Left lung (tissue), 10 donors: ENCODE measurements around the gene VRK1. TPM values are rescaled to one million over a fixed set of nuclear protein-coding genes. Genes with fewer than 3 reads are reported as not detected.

ENCODE experiments used
- ATAC-seq: fragments of 200-7000 bp; cut with Tn5 transposase; one replicate; pipeline ENCODE4 v1.9.1; 2020; ENCODE audit warnings: moderate library complexity
- DNase-seq, 4 donors: peaks; one replicate each; pipeline ENCODE4 v3.0.0-alpha.2; 2013 to 2020
- H3K27ac ChIP-seq, 2 donors: fragments of 200-600 bp; sonication (generic) in 1 of 2; one replicate each; pipeline versions ENCODE4 v1.5.0 to v1.8.0; 2020 to 2021
- H3K27me3 ChIP-seq, 2 donors: fragments of 200-600 bp; sonication (generic) in 1 of 2; one replicate each; pipeline versions ENCODE4 v1.5.0 to v1.8.0; 2020 to 2021
- H3K36me3 ChIP-seq, 2 donors: fragments of 200-600 bp; sonication (generic) in 1 of 2; one replicate each; pipeline versions ENCODE4 v1.5.0 to v1.8.0; 2020 to 2021
- H3K4me1 ChIP-seq, 2 donors: fragments of 200-600 bp; one replicate each; pipeline ENCODE4 v1.8.0; 2021
- H3K4me3 ChIP-seq, 2 donors: fragments of 200-600 bp; sonication (generic) in 1 of 2; one replicate each; pipeline versions ENCODE4 v1.5.0 to v1.8.0; 2020 to 2021; ENCODE audit warnings: mild to moderate bottlenecking in 1 of 2
- H3K9me3 ChIP-seq, 2 donors: fragments of 200-600 bp; sonication (generic) in 1 of 2; one replicate each; pipeline versions ENCODE4 v1.5.0 to v1.8.0; 2020 to 2021
- CTCF ChIP-seq, 2 donors: fragments of 200-600 bp; sonication (generic) in 1 of 2; IDR thresholded peaks; one replicate each; pipeline versions ENCODE4 v1.5.0 to v1.8.0; 2021; ENCODE audit warnings: antibody characterized with exemption in 2 of 2
- intact Hi-C, 2 donors: fragments of 100-400 bp; cut with DNase I; formaldehyde crosslinking; loops; one replicate each; pipeline versions ENCODE4 v1.11.2 to v1.14.2; 2022
- polyA plus RNA-seq, 6 donors: library from polyadenylated mRNA; unstranded; fragments of 120-200 nt; gene quantifications; one replicate each; pipeline ENCODE4 v1.2.1, GENCODE V29; 2013; ENCODE audit not compliant: insufficient read length in 6 of 6
- total RNA-seq, 2 donors: library from RNA; stranded (reverse); fragmentation: NEBNext Ultra II Directional; extraction: Animal tissue kit (Norgen Biotek cat#: 25700); gene quantifications; one replicate each; pipeline ENCODE4 v1.2.1, GENCODE V29; 2021
- donor health status: DM: no; HTN: yes; CAD: no.
- donor health status: DM: no; HTN: no; CAD: no.

VRK1 gene
- total and polyA plus RNA-seq, 8 donors = 9.7 to 26.1 (median 19.7) TPM

GRCh38 chr14:96903444-96904023 is 106.4 kb downstream of the VRK1 start:
- no peaks in the 10 kb centered on the region for H3K36me3 ChIP-seq
- peaks cover 0 to 3% of the 10 kb centered on the region in 2 donors for H3K9me3 ChIP-seq
- H3K4me1 ChIP-seq = peaks cover 0 to 9% of the 10 kb centered on the region in 2 donors
- no peak for ATAC-seq
- no peak overlapping the region for H3K27ac ChIP-seq
- intact Hi-C loops = no loop called here
- no peak for TF ChIP-seq CTCF (IDR thresholded peaks at IDR 0.05)
- H3K27me3 ChIP-seq = no peaks in the 10 kb centered on the region
- H3K4me3 ChIP-seq = no peak overlapping the region
- no peak for DNase-seq

- intact Hi-C loops = no loop called here
- no peak for ATAC-seq
- no peak overlapping the region for H3K4me3 ChIP-seq
Observed at GRCh38 chr14:96904201-96904600, 107.0 kb downstream of the VRK1 start.

GRCh38 chr14:96905065-96905464 is 107.9 kb downstream of the VRK1 start:
- Histone ChIP-seq H3K4me1 (peaks cover 0 to 9% of the 10 kb centered on the region in 2 donors), H3K36me3 (no peaks in the 10 kb centered on the region), H3K9me3 (peaks cover 0 to 14% of the 10 kb centered on the region in 2 donors), H3K4me3 (no peak overlapping the region), H3K27ac (peak overlapping the region in 1 of 2 donors; percentile 79), H3K27me3 (no peaks in the 10 kb centered on the region)
- no peak for TF ChIP-seq CTCF (IDR thresholded peaks at IDR 0.05)
- no peak for ATAC-seq
- intact Hi-C loops = no loop called here
- DNase-seq = no peak

More at GRCh38 chr14:96904201-96904600, 107.0 kb downstream of the VRK1 start:
- H3K4me1 ChIP-seq = peaks cover 0 to 9% of the 10 kb centered on the region in 2 donors
- DNase-seq = no peak
- H3K9me3 ChIP-seq = peaks cover 0 to 5% of the 10 kb centered on the region in 2 donors
- H3K36me3 ChIP-seq = no peaks in the 10 kb centered on the region
- H3K27me3 ChIP-seq = no peaks in the 10 kb centered on the region
- no peak overlapping the region for H3K27ac ChIP-seq
- no peak for TF ChIP-seq CTCF (IDR thresholded peaks at IDR 0.05)

GRCh38 chr14:96905825-96906224 is 108.6 kb downstream of the VRK1 start:
- intact Hi-C loops = no loop called here
- H3K27ac ChIP-seq = peak overlapping the region in 1 of 2 donors; percentile 79
- peaks cover 0 to 9% of the 10 kb centered on the region in 2 donors for H3K4me1 ChIP-seq
- no peaks in the 10 kb centered on the region for H3K36me3 ChIP-seq
- H3K27me3 ChIP-seq = no peaks in the 10 kb centered on the region
- no peak for TF ChIP-seq CTCF (IDR thresholded peaks at IDR 0.05)
- peaks cover 0 to 15% of the 10 kb centered on the region in 2 donors for H3K9me3 ChIP-seq
- no peak overlapping the region for H3K4me3 ChIP-seq
- DNase-seq (peak in 2 of 4 donors; percentile 13 to 57), ATAC-seq (peak; percentile 29)

- peak overlapping the region in 1 of 2 donors; percentile 79 for H3K27ac ChIP-seq
- intact Hi-C loops = no loop called here
- H3K4me1 ChIP-seq = peaks cover 0 to 9% of the 10 kb centered on the region in 2 donors
- H3K36me3 ChIP-seq = no peaks in the 10 kb centered on the region
- TF ChIP-seq CTCF (IDR thresholded peaks at IDR 0.05) = no peak
- no peaks in the 10 kb centered on the region for H3K27me3 ChIP-seq
- peaks cover 0 to 15% of the 10 kb centered on the region in 2 donors for H3K9me3 ChIP-seq
- ATAC-seq = no peak
- no peak for DNase-seq
- no peak overlapping the region for H3K4me3 ChIP-seq
Observed at GRCh38 chr14:96906434-96906833, 109.3 kb downstream of the VRK1 start.
